ENCODE data around the gene VWA3A.

Gene VWA3A

DNA sequence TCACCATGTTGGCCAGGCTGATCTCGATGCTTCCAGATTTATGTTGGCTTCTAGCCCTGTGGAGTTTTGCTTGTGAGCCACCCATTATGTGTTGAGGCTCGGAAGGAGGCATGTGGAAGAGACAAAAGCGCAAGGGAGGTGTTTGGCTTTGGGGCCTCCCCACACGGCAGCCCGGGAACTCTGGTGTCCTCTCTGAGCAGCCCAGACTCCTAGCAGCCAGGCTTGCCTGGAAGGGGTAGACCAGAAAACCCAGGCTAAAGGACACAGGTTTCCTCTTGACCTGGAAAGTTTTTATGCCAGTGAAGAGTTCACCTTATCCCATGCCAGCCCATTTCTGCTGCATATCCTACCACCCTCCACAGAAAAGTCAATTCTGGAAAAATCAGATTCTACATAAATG is 91.0 kb downstream of the VWA3A start:
- TF ChIP-seq, protein P1, sequence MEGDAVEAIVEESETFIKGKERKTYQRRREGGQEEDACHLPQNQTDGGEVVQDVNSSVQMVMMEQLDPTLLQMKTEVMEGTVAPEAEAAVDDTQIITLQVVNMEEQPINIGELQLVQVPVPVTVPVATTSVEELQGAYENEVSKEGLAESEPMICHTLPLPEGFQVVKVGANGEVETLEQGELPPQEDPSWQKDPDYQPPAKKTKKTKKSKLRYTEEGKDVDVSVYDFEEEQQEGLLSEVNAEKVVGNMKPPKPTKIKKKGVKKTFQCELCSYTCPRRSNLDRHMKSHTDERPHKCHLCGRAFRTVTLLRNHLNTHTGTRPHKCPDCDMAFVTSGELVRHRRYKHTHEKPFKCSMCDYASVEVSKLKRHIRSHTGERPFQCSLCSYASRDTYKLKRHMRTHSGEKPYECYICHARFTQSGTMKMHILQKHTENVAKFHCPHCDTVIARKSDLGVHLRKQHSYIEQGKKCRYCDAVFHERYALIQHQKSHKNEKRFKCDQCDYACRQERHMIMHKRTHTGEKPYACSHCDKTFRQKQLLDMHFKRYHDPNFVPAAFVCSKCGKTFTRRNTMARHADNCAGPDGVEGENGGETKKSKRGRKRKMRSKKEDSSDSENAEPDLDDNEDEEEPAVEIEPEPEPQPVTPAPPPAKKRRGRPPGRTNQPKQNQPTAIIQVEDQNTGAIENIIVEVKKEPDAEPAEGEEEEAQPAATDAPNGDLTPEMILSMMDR (IDR thresholded peaks at IDR 0.05; ENCODE audit: insufficient read depth, low read length): no peak
- TF ChIP-seq, protein P2, sequence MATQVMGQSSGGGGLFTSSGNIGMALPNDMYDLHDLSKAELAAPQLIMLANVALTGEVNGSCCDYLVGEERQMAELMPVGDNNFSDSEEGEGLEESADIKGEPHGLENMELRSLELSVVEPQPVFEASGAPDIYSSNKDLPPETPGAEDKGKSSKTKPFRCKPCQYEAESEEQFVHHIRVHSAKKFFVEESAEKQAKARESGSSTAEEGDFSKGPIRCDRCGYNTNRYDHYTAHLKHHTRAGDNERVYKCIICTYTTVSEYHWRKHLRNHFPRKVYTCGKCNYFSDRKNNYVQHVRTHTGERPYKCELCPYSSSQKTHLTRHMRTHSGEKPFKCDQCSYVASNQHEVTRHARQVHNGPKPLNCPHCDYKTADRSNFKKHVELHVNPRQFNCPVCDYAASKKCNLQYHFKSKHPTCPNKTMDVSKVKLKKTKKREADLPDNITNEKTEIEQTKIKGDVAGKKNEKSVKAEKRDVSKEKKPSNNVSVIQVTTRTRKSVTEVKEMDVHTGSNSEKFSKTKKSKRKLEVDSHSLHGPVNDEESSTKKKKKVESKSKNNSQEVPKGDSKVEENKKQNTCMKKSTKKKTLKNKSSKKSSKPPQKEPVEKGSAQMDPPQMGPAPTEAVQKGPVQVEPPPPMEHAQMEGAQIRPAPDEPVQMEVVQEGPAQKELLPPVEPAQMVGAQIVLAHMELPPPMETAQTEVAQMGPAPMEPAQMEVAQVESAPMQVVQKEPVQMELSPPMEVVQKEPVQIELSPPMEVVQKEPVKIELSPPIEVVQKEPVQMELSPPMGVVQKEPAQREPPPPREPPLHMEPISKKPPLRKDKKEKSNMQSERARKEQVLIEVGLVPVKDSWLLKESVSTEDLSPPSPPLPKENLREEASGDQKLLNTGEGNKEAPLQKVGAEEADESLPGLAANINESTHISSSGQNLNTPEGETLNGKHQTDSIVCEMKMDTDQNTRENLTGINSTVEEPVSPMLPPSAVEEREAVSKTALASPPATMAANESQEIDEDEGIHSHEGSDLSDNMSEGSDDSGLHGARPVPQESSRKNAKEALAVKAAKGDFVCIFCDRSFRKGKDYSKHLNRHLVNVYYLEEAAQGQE (IDR thresholded peaks at IDR 0.05; ENCODE audit: insufficient replicate concordance, low read depth): no peak
- TF ChIP-seq GABPA (IDR thresholded peaks at IDR 0.05; ENCODE audit: low read depth) (no peak), SPI1 (IDR thresholded peaks at IDR 0.05; ENCODE audit: borderline replicate concordance, low read depth) (no peak), POLR2AphosphoS5 (IDR thresholded peaks at IDR 0.05; ENCODE audit: low read depth) (no peak)
- Histone ChIP-seq H3K4me3 (replicated peaks; ENCODE audit: insufficient read depth, low read length) (no peak overlapping the region), H3K27me3 (ENCODE audit: insufficient read depth, poor library complexity, severe bottlenecking) (peaks cover 2% of the 10 kb centered on the region), H3K27ac (replicated peaks) (no peak overlapping the region)
- no peak for DNase-seq (ENCODE audit: low read depth in 1 of 2, low spot score in 1 of 2)

DNA sequence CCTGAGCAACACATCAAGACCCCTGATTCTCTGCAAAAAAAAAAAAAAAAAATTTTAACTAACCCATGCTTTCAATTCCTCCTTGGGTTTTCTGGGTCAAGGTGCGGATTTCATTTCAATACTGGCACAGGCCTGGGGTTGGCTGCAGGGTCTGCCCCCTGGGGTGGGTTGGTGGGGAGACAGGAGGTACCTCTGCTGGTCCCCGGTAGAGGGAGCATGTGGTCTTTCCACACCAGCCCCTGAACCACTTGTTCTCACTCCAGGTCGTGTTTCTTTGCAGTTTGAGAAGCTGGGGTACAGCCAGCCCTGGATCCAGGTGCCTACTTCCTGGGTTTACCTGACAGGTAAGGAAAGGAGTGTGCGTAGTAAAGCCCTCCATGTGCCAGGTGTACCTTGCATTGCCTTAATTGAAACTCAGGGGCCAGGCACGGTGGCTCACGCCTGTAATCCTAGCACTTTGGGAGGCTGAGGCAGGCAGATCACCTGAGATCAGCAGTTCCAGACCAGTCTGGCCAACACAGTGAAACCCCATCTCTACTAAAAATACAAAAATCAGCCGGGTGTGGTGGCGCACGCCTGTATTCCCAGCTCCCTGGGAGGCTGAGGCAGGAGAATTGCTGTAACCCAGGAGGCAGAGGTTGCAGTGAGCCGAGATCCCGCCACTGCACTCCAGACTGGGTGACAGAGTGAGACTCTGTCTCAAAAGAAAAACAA is 91.7 kb downstream of the VWA3A start:
- DNase-seq (ENCODE audit: low read depth in 1 of 2, low spot score in 1 of 2): no peak
- H3K27me3 ChIP-seq (ENCODE audit: insufficient read depth, poor library complexity, severe bottlenecking): peaks cover 2% of the 10 kb centered on the region
- no peak overlapping the region for H3K27ac ChIP-seq (replicated peaks)
- TF ChIP-seq SPI1 (IDR thresholded peaks at IDR 0.05; ENCODE audit: borderline replicate concordance, low read depth): no peak
- no peak for TF ChIP-seq GABPA (IDR thresholded peaks at IDR 0.05; ENCODE audit: low read depth)
- TF ChIP-seq, protein P2 (IDR thresholded peaks at IDR 0.05; ENCODE audit: insufficient replicate concordance, low read depth): no peak
- no peak for TF ChIP-seq POLR2AphosphoS5 (IDR thresholded peaks at IDR 0.05; ENCODE audit: low read depth)
- TF ChIP-seq, protein P1 (IDR thresholded peaks at IDR 0.05; ENCODE audit: insufficient read depth, low read length): no peak
- H3K4me3 ChIP-seq (replicated peaks; ENCODE audit: insufficient read depth, low read length): no peak overlapping the region

DNA sequence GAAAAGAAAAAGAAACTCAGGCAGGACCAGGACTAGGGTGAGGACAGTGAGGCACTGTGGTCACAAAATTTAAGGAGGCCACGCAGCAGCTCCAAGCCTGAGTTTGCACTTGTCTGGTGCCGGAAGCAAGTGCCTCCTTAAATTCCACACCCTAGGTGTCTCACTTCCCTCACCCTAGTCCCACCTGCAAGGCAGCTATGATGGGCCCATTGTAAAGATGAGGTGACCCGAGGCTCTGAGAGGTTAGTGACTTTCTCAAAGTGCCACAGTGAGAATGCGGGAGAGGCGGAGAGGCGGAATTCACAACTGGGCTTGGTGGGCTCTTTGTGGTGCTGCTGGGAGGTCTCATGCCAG is 92.3 kb downstream of the VWA3A start:
- Histone ChIP-seq H3K27ac (replicated peaks) (no peak overlapping the region), H3K27me3 (ENCODE audit: insufficient read depth, poor library complexity, severe bottlenecking) (peaks cover 2% of the 10 kb centered on the region), H3K4me3 (replicated peaks; ENCODE audit: insufficient read depth, low read length) (no peak overlapping the region)
- no peak for TF ChIP-seq GABPA (IDR thresholded peaks at IDR 0.05; ENCODE audit: low read depth)
- TF ChIP-seq, protein P2 (IDR thresholded peaks at IDR 0.05; ENCODE audit: insufficient replicate concordance, low read depth): no peak
- TF ChIP-seq, protein P1 (IDR thresholded peaks at IDR 0.05; ENCODE audit: insufficient read depth, low read length): no peak
- no peak for DNase-seq (ENCODE audit: low read depth in 1 of 2, low spot score in 1 of 2)

Data from HL-60 (cell line).